Right lobe of liver (tissue), 4 donors: ENCODE data around the gene OPCML.

Experiments
- CTCF ChIP-seq, 4 donors: fragments of 200-600 bp in 3 of 4; fragments of 450-650 bp in 1 of 4; IDR thresholded peaks; one replicate each; pipeline versions ENCODE4 v1.5.1 to v1.8.0; 2016 to 2022; ENCODE audit warnings: antibody characterized with exemption in 4 of 4, mild to moderate bottlenecking in 2 of 4
- POLR2A ChIP-seq: fragments of 450-650 bp; IDR thresholded peaks from one replicate; pipeline ENCODE4 v1.6.1; 2017; ENCODE audit warnings: antibody characterized with exemption, mild to moderate bottlenecking
- donor health status: DM: no; HTN: no; CAD: no.
- donor health status: DM: no; HTN: no; CAD: no.
- donor health status: DM: no; HTN: yes; CAD: no.

DNA sequence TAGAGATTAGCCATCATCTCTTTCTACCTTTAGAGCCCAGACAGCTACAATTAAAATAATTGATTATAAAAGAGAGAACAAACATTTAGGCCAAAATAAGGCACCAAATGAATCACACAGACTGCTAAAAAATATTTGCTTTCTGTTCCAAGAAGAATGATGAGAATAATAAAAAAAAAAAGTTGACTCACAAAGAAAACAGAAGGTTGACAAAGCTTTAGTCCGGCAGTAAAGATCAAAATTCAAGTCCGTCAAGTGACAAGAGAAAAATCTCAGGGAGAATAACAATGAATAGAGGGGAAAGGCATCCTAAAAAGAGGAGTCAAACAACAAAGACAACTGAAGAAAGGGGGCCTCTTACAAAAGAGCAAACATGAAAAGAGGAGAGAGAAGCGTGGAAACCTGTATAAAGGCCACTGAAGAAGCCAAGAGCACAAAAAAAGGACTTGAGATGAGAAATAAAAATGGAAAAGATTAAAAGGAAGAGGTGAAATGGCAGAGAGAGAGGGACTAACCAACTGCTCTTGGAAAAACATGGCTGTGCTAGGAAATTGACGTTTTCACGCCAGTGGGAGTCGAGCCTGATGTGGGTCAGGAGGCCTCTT lies 910.2 kb downstream of the OPCML start:
- TF ChIP-seq CTCF (IDR thresholded peaks at IDR 0.05) (no peak), POLR2A (no peak)
